Stimulated activated naive B cell treated with anti-CD40 and anti-IgM and Interleukin-4, amounts not matched to agents 10 μg/mL and 1 μg/mL and 100 μg/mL, for 72 hours (primary cell): ENCODE data around the gene PCGF3.
"Not testable (repeated sequence)": the region's sequence is repeated elsewhere in the genome, so short reads cannot be mapped to it uniquely, and the experiment has no call there.

Experiments
- ATAC-seq, 2 donors: fragments of 150-1000 bp; cut with Tn5 transposase; replicated peaks; 2 replicates each; pipeline ENCODE4 v1.10.0; 2021; ENCODE audit warnings: moderate library complexity in 1 of 2
- DNase-seq: peaks from one replicate; pipeline ENCODE4 v3.0.0; 2021
- H3K27ac Mint-ChIP-seq: one replicate; pipeline ENCODE4 v1.8.0; 2022; ENCODE audit warnings: mild to moderate bottlenecking, mixed read lengths
- H3K27me3 Mint-ChIP-seq, 2 donors: one replicate each; pipeline ENCODE4 v1.8.0; 2022; ENCODE audit warnings: mixed read lengths in 2 of 2
- H3K36me3 Mint-ChIP-seq, 2 donors: one replicate each; pipeline ENCODE4 v1.8.0; 2022; ENCODE audit warnings: mixed read lengths in 2 of 2, mild to moderate bottlenecking in 1 of 2
- H3K4me1 Mint-ChIP-seq, 2 donors: one replicate each; pipeline ENCODE4 v1.8.0; 2022; ENCODE audit warnings: mixed read lengths in 2 of 2, mild to moderate bottlenecking in 1 of 2
- H3K4me3 Mint-ChIP-seq, 2 donors: one replicate each; pipeline ENCODE4 v1.8.0; 2022; ENCODE audit warnings: mild to moderate bottlenecking in 2 of 2, mixed read lengths in 2 of 2, moderate library complexity in 1 of 2
- H3K9me3 Mint-ChIP-seq, 2 donors: one replicate each; pipeline ENCODE4 v1.8.0; 2022; ENCODE audit warnings: mixed read lengths in 2 of 2, mild to moderate bottlenecking in 1 of 2

The PCGF3 gene

GRCh38 chr4:806979-807378 lies 101.3 kb downstream of the PCGF3 start:
- ATAC-seq, H3K36me3 Mint-ChIP-seq, H3K9me3 Mint-ChIP-seq, H3K4me3 Mint-ChIP-seq, H3K27ac Mint-ChIP-seq, DNase-seq, H3K4me1 Mint-ChIP-seq: not testable (repeated sequence)
- peaks cover 25 to 41% of the 10 kb centered on the region in 2 donors for H3K27me3 Mint-ChIP-seq

DNA sequence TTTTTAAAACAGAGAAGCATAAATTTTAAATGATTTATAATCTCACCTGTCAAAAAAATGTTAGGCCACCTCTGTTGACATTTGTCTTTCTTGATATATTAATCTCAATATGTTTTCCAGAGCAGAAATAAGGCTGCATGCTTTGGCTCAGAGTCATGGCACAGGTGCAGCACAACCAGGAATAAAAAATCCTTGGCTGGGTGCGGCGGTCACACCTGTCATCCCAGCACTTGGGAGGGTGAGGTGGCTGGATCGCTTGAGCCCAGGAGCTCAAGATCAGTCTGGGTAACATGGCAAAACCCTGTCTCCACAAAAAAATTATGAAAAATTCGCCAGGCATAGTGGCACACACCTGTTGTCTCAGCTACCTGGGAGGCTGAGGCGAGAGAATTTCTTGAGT lies 102.2 kb downstream of the PCGF3 start:
- Mint-ChIP-seq H3K27me3 (peaks cover 33 to 49% of the 10 kb centered on the region in 2 donors), H3K4me1 (no peaks in the 10 kb centered on the region), H3K9me3 (peaks cover 4 to 7% of the 10 kb centered on the region in 2 donors), H3K4me3 (no peak overlapping the region), H3K27ac (no peak overlapping the region), H3K36me3 (no peaks in the 10 kb centered on the region)
- DNase-seq (no peak), ATAC-seq (no peak)

GRCh38 chr4:808860-809570 lies 103.4 kb downstream of the PCGF3 start:
- DNase-seq, result no peak
- Mint-ChIP-seq H3K36me3 (no peaks in the 10 kb centered on the region), H3K9me3 (peaks cover 4 to 7% of the 10 kb centered on the region in 2 donors), H3K4me1 (peaks cover 0 to 2% of the 10 kb centered on the region in 2 donors), H3K4me3 (no peak overlapping the region), H3K27ac (no peak overlapping the region), H3K27me3 (peaks cover 40 to 56% of the 10 kb centered on the region in 2 donors)
- ATAC-seq, result no peak

- Mint-ChIP-seq H3K27me3 (peaks cover 55 to 65% of the 10 kb centered on the region in 2 donors), H3K9me3 (no peaks in the 10 kb centered on the region), H3K4me1 (peaks cover 0 to 6% of the 10 kb centered on the region in 2 donors), H3K36me3 (no peaks in the 10 kb centered on the region), H3K4me3 (no peak overlapping the region), H3K27ac (no peak overlapping the region)
- DNase-seq (no peak), ATAC-seq (no peak)
Observed at GRCh38 chr4:813900-814299, 108.3 kb downstream of the PCGF3 start.

DNA sequence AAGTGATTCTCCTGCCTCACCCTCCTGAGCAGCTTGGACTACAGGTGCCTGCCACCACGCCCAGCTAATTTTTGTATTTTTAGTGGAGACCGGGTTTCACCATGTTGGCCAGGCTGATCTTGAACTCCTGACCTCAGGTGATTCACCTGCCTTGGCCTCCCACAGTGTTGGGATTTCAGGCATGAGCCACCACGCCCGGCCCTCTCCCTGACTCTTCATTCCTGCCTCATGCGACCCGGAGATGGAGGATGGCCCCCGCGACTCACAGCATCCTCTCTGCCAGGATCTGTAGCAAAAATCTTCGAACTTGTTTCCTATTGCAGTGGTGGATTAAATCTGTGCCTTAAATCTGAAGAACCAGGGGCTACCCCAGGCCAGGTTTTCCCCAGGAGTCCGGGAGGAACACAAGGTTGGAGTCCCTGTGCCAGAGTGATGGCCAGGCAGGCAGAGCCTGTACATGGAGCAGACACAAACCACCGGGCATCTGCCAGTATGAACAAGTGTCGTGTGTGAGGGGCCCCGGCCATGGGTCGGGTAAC lies 108.7 kb downstream of the PCGF3 start:
- H3K36me3 Mint-ChIP-seq, result no peaks in the 10 kb centered on the region
- DNase-seq, result no peak
- H3K4me3 Mint-ChIP-seq, result no peak overlapping the region
- no peaks in the 10 kb centered on the region for H3K9me3 Mint-ChIP-seq
- ATAC-seq, result no peak
- no peak overlapping the region for H3K27ac Mint-ChIP-seq
- H3K4me1 Mint-ChIP-seq, result peaks cover 0 to 6% of the 10 kb centered on the region in 2 donors
- peaks cover 55 to 70% of the 10 kb centered on the region in 2 donors for H3K27me3 Mint-ChIP-seq

GRCh38 chr4:815464-816146 lies 110.0 kb downstream of the PCGF3 start:
- H3K27me3 Mint-ChIP-seq, result peaks cover 63 to 82% of the 10 kb centered on the region in 2 donors
- no peak for ATAC-seq
- DNase-seq, result no peak
- H3K4me1 Mint-ChIP-seq, result peaks cover 0 to 6% of the 10 kb centered on the region in 2 donors
- peaks cover 0 to 2% of the 10 kb centered on the region in 2 donors for H3K9me3 Mint-ChIP-seq
- H3K36me3 Mint-ChIP-seq, result no peaks in the 10 kb centered on the region
- H3K4me3 Mint-ChIP-seq, result no peak overlapping the region
- no peak overlapping the region for H3K27ac Mint-ChIP-seq

DNA sequence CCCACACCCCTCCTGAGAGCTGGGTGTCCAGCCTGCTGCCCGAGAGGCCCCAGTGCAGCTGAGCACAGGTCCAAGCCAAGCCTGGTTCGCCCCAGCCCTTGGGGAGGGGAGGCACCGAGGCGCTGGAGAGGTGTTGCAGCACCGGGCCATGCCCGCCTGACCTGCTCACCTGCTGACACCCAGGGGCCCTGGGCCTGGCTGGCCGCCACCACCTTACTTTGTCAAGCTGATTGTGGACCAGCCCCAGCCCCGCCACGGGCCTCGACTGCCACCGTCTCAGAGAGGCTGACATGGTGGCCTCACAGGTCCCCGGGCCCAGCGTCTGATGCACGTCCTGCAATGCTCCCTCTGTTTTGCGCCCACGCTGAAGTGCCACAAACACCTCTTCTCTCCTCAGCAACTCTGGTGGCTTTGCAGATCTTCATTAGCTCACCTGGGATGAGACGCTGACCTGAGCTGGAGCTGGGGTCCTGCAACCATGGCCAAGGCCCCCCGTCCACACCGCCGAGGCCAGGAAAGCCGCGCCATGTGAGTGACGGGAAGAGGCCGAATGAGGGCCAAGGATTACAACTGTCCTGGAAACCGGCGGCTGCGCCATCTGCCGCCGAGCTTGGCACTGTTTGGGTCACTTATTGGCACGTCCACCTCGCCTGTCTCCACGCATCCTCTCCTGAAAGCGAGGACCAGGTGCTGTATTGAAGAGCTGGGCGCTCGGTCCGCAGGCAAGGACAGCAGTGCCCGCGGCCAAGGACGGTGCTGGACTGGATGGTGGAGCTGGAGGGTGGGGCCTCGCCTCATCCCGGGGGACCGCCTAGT lies 112.7 kb downstream of the PCGF3 start:
- no peak overlapping the region for H3K4me3 Mint-ChIP-seq
- H3K9me3 Mint-ChIP-seq, result peaks cover 0 to 2% of the 10 kb centered on the region in 2 donors
- peaks cover 0 to 6% of the 10 kb centered on the region in 2 donors for H3K4me1 Mint-ChIP-seq
- peaks cover 66 to 82% of the 10 kb centered on the region in 2 donors for H3K27me3 Mint-ChIP-seq
- ATAC-seq (no peak), DNase-seq (no peak)
- no peaks in the 10 kb centered on the region for H3K36me3 Mint-ChIP-seq
- no peak overlapping the region for H3K27ac Mint-ChIP-seq

DNA sequence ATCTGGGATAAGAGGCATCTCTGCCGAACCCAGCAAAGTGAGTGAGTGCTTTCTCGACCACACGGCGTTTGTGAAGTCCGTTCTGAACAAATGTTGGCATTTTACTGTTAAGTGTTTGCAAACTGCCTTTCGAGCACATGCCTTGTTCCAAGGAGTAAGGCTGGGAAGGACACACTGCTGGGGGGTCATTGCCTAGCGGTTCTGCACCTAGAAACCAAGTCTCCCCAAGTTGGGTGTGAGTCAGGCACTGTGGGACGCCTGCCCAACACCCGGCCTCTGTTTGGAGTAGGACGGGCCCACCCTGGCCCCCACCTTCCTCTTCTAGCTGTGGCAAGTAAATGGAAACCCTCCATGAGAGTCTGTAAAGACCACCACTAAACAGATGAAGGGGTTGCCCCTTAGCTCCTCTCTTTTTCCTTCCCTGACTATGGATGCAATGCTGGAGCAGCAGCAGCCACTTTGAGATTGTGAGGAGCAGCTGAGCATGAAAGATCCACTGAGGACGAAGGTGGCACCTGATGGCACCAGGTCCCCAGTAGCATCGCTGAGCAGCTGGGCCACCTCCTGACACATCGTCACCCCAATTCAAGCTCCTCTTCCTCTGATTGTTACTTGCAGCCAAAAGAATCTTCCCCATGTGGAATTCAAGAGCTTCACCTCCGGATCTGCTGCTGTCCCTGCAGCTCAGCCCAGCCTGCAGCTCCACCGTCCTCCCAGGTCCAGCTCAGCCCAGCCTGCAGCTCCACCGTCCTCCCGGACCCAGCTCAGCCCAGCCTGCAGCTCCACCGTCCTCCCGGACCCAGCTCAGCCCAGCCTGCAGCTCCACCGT lies 114.0 kb downstream of the PCGF3 start:
- DNase-seq (no peak), ATAC-seq (no peak)
- Mint-ChIP-seq H3K27ac (no peak overlapping the region), H3K4me3 (no peak overlapping the region), H3K4me1 (peaks cover 0 to 2% of the 10 kb centered on the region in 2 donors), H3K27me3 (peaks cover 65 to 82% of the 10 kb centered on the region in 2 donors), H3K36me3 (no peaks in the 10 kb centered on the region), H3K9me3 (peaks cover 0 to 2% of the 10 kb centered on the region in 2 donors)
